NCI-H2029 treated with DMSO at 0.1 percent for 48 hours (cell line): ENCODE measurements around the gene LIMCH1.

ENCODE experiments used
- DNase-seq: peaks from one replicate; lab custom pipeline; 2025; lab: John Stamatoyannopoulos, UW

Gene LIMCH1

GRCh38 chr4:41602886-41603498, 65.0 kb downstream of the LIMCH1 start:
- no peak for DNase-seq

GRCh38 chr4:41609851-41610250, 71.9 kb downstream of the LIMCH1 start:
- DNase-seq, result no peak

- no peak for DNase-seq
These were observed 72.5 kb downstream of the LIMCH1 start for GRCh38 chr4:41610474-41610873.

GRCh38 chr4:41611124-41611838, 73.3 kb downstream of the LIMCH1 start:
- no peak for DNase-seq

- no peak for DNase-seq
These were observed 74.2 kb downstream of the LIMCH1 start for GRCh38 chr4:41611881-41612871.

- no peak for DNase-seq
These were observed 75.4 kb downstream of the LIMCH1 start for GRCh38 chr4:41613386-41613785.

- no peak for DNase-seq
These were observed 75.9 kb downstream of the LIMCH1 start for GRCh38 chr4:41613821-41614220.

GRCh38 chr4:41614519-41614918, 76.6 kb downstream of the LIMCH1 start:
- DNase-seq, result no peak

- DNase-seq, result no peak
These were observed 81.2 kb downstream of the LIMCH1 start for GRCh38 chr4:41619161-41619560.

GRCh38 chr4:41620594-41621256, 82.8 kb downstream of the LIMCH1 start:
- DNase-seq, result peak; percentile 5

GRCh38 chr4:41622787-41623186, 84.8 kb downstream of the LIMCH1 start:
- DNase-seq, result no peak

GRCh38 chr4:41624765-41625164, 86.8 kb downstream of the LIMCH1 start:
- no peak for DNase-seq

GRCh38 chr4:41625531-41625930, 87.6 kb downstream of the LIMCH1 start:
- DNase-seq, result no peak

GRCh38 chr4:41628936-41629335, 91.0 kb downstream of the LIMCH1 start:
- no peak for DNase-seq

- DNase-seq, result no peak
These were observed 93.6 kb downstream of the LIMCH1 start for GRCh38 chr4:41631523-41631922.

GRCh38 chr4:41632481-41633073, 94.6 kb downstream of the LIMCH1 start:
- no peak for DNase-seq

GRCh38 chr4:41633321-41633720, 95.4 kb downstream of the LIMCH1 start:
- DNase-seq, result no peak

- no peak for DNase-seq
These were observed 97.5 kb downstream of the LIMCH1 start for GRCh38 chr4:41635441-41635840.

GRCh38 chr4:41638203-41638602, 100.2 kb downstream of the LIMCH1 start:
- no peak for DNase-seq

- DNase-seq, result no peak
These were observed 100.9 kb downstream of the LIMCH1 start for GRCh38 chr4:41638866-41639265.

GRCh38 chr4:41639291-41639690, 101.3 kb downstream of the LIMCH1 start:
- DNase-seq, result no peak

- DNase-seq, result no peak
These were observed 102.9 kb downstream of the LIMCH1 start for GRCh38 chr4:41640906-41641305.
